Heart right ventricle (tissue), 16 donors: ENCODE data around the gene SPATA3. TPM values are rescaled to one million over a fixed set of nuclear protein-coding genes. Genes with fewer than 3 reads are reported as not detected.

Source experiments
- ATAC-seq, 8 donors: fragments of 200-7000 bp; cut with Tn5 transposase; one replicate each; pipeline ENCODE4 v1.9.1; 2020; ENCODE audit warnings: mild to moderate bottlenecking in 8 of 8, moderate library complexity in 8 of 8, moderate number of reproducible peaks in 1 of 8
- DNase-seq, 2 donors: peaks; one replicate each; pipeline ENCODE4 v3.0.0-alpha.2; 2020
- H3K27ac ChIP-seq, 10 donors: fragments of 200-600 bp; sonication (generic) in 2 of 10; one replicate each; pipeline versions ENCODE4 v1.5.0 to v1.8.0; 2020 to 2022; ENCODE audit warnings: mild to moderate bottlenecking in 3 of 10
- H3K27me3 ChIP-seq, 7 donors: fragments of 200-600 bp; one replicate each; pipeline ENCODE4 v1.8.0; 2021 to 2022; ENCODE audit warnings: mild to moderate bottlenecking in 2 of 7
- H3K36me3 ChIP-seq, 9 donors: fragments of 200-600 bp; sonication (generic) in 1 of 9; one replicate each; pipeline versions ENCODE4 v1.5.0 to v1.8.0; 2020 to 2022; ENCODE audit warnings: mild to moderate bottlenecking in 2 of 9
- H3K4me1 ChIP-seq, 9 donors: fragments of 200-600 bp; sonication (generic) in 1 of 9; one replicate each; pipeline versions ENCODE4 v1.5.0 to v1.8.0; 2020 to 2022; ENCODE audit warnings: mild to moderate bottlenecking in 4 of 9
- H3K4me3 ChIP-seq, 10 donors: fragments of 200-600 bp; sonication (generic) in 2 of 10; one replicate each; pipeline versions ENCODE4 v1.5.0 to v1.8.0; 2020 to 2022; ENCODE audit warnings: mild to moderate bottlenecking in 7 of 10, moderate library complexity in 2 of 10
- H3K9me3 ChIP-seq, 11 donors: fragments of 200-600 bp in 10 of 11; sonication (generic) in 2 of 11; one replicate each; pipeline versions ENCODE4 v1.5.0 to v1.8.0; 2013 to 2022; ENCODE audit warnings: mild to moderate bottlenecking in 2 of 11, control low read depth in 1 of 11, moderate library complexity in 1 of 11
- CTCF ChIP-seq, 9 donors: fragments of 200-600 bp; sonication (generic) in 2 of 9; IDR thresholded peaks; one replicate each; pipeline versions ENCODE4 v1.5.0 to v1.8.0; 2021 to 2022; ENCODE audit warnings: antibody characterized with exemption in 9 of 9, mild to moderate bottlenecking in 5 of 9, moderate library complexity in 1 of 9
- WGBS, 2 donors: extraction: QIAGEN DNeasy Blood & Tissue Kit; methylation state at CpG; one replicate each; pipeline ENCODE4 v1.1.7; 2013; ENCODE audit warnings: inconsistent platforms in 1 of 2; 5-methylcytosine and 5-hydroxymethylcytosine counted together
- intact Hi-C, 10 donors: fragments of 100-400 bp; cut with DNase I; formaldehyde crosslinking; loops; one replicate each; pipeline versions ENCODE4 v1.11.1 to v1.14.2; 2022
- polyA plus RNA-seq, 2 donors: library from polyadenylated mRNA; stranded (reverse); fragments of 200-250 nt; gene quantifications; one replicate each; pipeline ENCODE4 v1.2.3, GENCODE V29; 2013
- total RNA-seq, 10 donors: library from RNA; stranded (reverse); fragmentation: NEBNext Ultra II Directional in 3 of 10; extraction: Animal tissue kit (Norgen Biotek cat#: 25700) in 3 of 10; gene quantifications; one replicate each; pipeline versions ENCODE4 v1.2.1 to v1.2.4, GENCODE V29; 2021 to 2023
- donor health status: Arrhythmogenic right ventricular cardiomyopathy.
- donor health status: ischemic (EF 13 %, LVEDD 7.1; RV severe dilation, severe dysfunction).
- donor health status: healthy with polysubstance abuse.
- donor health status: DM: no; HTN: yes; CAD: no.
- donor health status: DM: no; HTN: no; CAD: no.
- donor health status: ischemic (EF 25% LVEDD 6.9; RV normal size, moderate dysfunction).
- donor health status: ischemic (EF 25% LVEDD 5.7; RV mildly dilated, moderate dysfunction).
- donor health status: healthy.
- donor health status: DM: yes; HTN: yes; CAD: no.
- donor health status: Ischemic cardiomyopathy.
- donor health status: ischemic (EF 35%, LVEDD 5.7; RV mildly dilated, moderate dysfunction).
- donor health status: nonischemic (EF 11% LVEDD 7.7; RV severe dilation, severe dysfunction).
- donor health status: DM: yes; HTN: yes; CAD: no.
- donor health status: PGD.
- donor health status: ischemic (EF 29% LVEDD 5.4; RV normal size, mild dysfunction).
- donor health status: nonischemic (EF 23%, LVEDD 6.1; RV moderate dilation, normal function).

SPATA3 gene
- total and polyA plus RNA-seq, 12 donors = not detected

DNA sequence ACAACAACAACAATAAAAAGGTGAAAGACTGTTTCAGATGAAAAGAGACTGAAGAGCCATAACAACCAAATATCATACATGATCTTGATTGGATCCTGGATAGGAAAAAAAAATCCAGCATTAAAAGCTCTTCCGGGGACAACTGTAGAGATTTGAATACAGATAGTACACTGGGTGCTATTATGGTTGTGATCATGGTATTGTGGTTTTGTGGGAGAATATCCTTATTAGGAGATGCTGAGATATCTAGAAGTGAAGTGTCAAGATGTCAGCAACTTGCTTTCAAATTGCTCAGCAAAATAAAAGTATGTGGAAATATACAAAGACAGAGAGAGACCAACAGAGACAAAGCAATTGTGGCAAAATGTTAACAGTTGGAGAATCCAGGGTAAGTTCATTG lies 15.5 kb upstream of the SPATA3 start:
- no peaks in the 10 kb centered on the region for H3K9me3 ChIP-seq
- DNase-seq (no peak), ATAC-seq (no peak)
- 81 to 88% methylated on average over 1 of the region's 1 CpG for WGBS, 2 donors
- no peak for TF ChIP-seq CTCF (IDR thresholded peaks at IDR 0.05)
- H3K27ac ChIP-seq = no peak overlapping the region
- no peaks in the 10 kb centered on the region for H3K36me3 ChIP-seq
- H3K4me1 ChIP-seq = no peaks in the 10 kb centered on the region
- H3K27me3 ChIP-seq = peaks cover 0 to 24% (median 0%) of the 10 kb centered on the region in 7 donors
- H3K4me3 ChIP-seq = no peak overlapping the region
- intact Hi-C loops = loop anchor here in 3 of 10 donors (5.0 to 10.0 kb wide), 3 partner anchors 76 to 373 kb away; no protein-coding TSS in a partner anchor

- H3K27ac ChIP-seq = no peak overlapping the region
- H3K9me3 ChIP-seq = no peaks in the 10 kb centered on the region
- no peak overlapping the region for H3K4me3 ChIP-seq
- WGBS, 2 donors = 76 to 84% methylated on average over 8 of the region's 8 CpGs
- H3K4me1 ChIP-seq = peaks cover 0 to 1% (median 0%) of the 10 kb centered on the region in 9 donors
- TF ChIP-seq CTCF (IDR thresholded peaks at IDR 0.05) = no peak
- intact Hi-C loops = loop anchor here in 3 of 10 donors (5.0 to 10.0 kb wide), 3 partner anchors 77 to 374 kb away; no protein-coding TSS in a partner anchor
- ATAC-seq (no peak), DNase-seq (no peak)
- no peaks in the 10 kb centered on the region for H3K36me3 ChIP-seq
- peaks cover 0 to 26% (median 7%) of the 10 kb centered on the region in 7 donors for H3K27me3 ChIP-seq
These were observed 14.2 kb upstream of the SPATA3 start for GRCh38 chr2:230981704-230982103.

- TF ChIP-seq CTCF (IDR thresholded peaks at IDR 0.05) = no peak
- intact Hi-C loops = loop anchor here in 3 of 10 donors (5.0 to 10.0 kb wide), 3 partner anchors 77 to 375 kb away; no protein-coding TSS in a partner anchor
- H3K4me1 ChIP-seq = peaks cover 0 to 5% (median 4%) of the 10 kb centered on the region in 9 donors
These were observed 13.8 kb upstream of the SPATA3 start for GRCh38 chr2:230982126-230982525.

GRCh38 chr2:230982528-230982927 lies 13.4 kb upstream of the SPATA3 start:
- H3K4me1 ChIP-seq = peaks cover 0 to 6% (median 4%) of the 10 kb centered on the region in 9 donors
- H3K9me3 ChIP-seq = no peaks in the 10 kb centered on the region
- DNase-seq (no peak), ATAC-seq (no peak)
- no peak for TF ChIP-seq CTCF (IDR thresholded peaks at IDR 0.05)
- intact Hi-C loops = loop anchor here in 3 of 10 donors (5.0 to 10.0 kb wide), 3 partner anchors 78 to 375 kb away; no protein-coding TSS in a partner anchor
- H3K27ac ChIP-seq = no peak overlapping the region
- no peak overlapping the region for H3K4me3 ChIP-seq
- H3K36me3 ChIP-seq = no peaks in the 10 kb centered on the region
- H3K27me3 ChIP-seq = peaks cover 0 to 22% (median 10%) of the 10 kb centered on the region in 7 donors
- 90 to 92% methylated on average over 3 of the region's 3 CpGs for WGBS, 2 donors

More at GRCh38 chr2:230982126-230982525, 13.8 kb upstream of the SPATA3 start:
- Histone ChIP-seq H3K27me3 (peaks cover 0 to 26% (median 10%) of the 10 kb centered on the region in 7 donors), H3K27ac (no peak overlapping the region), H3K4me3 (no peak overlapping the region), H3K9me3 (no peaks in the 10 kb centered on the region), H3K36me3 (no peaks in the 10 kb centered on the region)
- 90 to 93% methylated on average over 5 of the region's 5 CpGs for WGBS, 2 donors
- ATAC-seq (no peak), DNase-seq (no peak)
